MM.1S (cell line): ENCODE results near the gene DMAC1.

ENCODE experiments used
- DNase-seq: peaks from one replicate; pipeline ENCODE4 v3.0.0-alpha.2; 2015
- H2AFZ ChIP-seq: fragments of 300-600 bp; sonication (generic); 2 replicates; pipeline ENCODE4 v1.6.0; 2016; ENCODE audit warnings: antibody characterized with exemption, low read length
- H3F3A ChIP-seq: fragments of 300-600 bp; sonication (generic); 2 replicates; pipeline ENCODE4 v1.6.1; 2016; ENCODE audit warnings: mild to moderate bottlenecking, antibody characterized with exemption, low read length, moderate library complexity, mixed read lengths; ENCODE audit not compliant: insufficient read depth
- H3K27ac ChIP-seq: fragments of 300-600 bp; sonication (generic); 2 replicates; pipeline ENCODE4 v1.5.1; 2016; ENCODE audit warnings: mild to moderate bottlenecking, low read length
- H3K27me3 ChIP-seq: fragments of 300-600 bp; sonication (generic); replicated peaks from 2 replicates; pipeline ENCODE4 v1.6.0; 2016; ENCODE audit warnings: low read length; ENCODE audit not compliant: insufficient read depth
- H3K36me3 ChIP-seq: fragments of 300-600 bp; sonication (generic); replicated peaks from 2 replicates; pipeline ENCODE4 v1.6.1; 2016; ENCODE audit warnings: mild to moderate bottlenecking, low read length, mixed read lengths; ENCODE audit not compliant: insufficient read depth
- H3K4me1 ChIP-seq: fragments of 300-600 bp; sonication (generic); 2 replicates; pipeline ENCODE4 v1.6.1; 2016; ENCODE audit warnings: low read length, mixed read lengths
- H3K4me2 ChIP-seq: fragments of 300-600 bp; sonication (generic); 2 replicates; pipeline ENCODE4 v1.6.0; 2016; ENCODE audit warnings: low read depth, low read length
- H3K4me3 ChIP-seq: fragments of 300-600 bp; sonication (generic); 2 replicates; pipeline ENCODE4 v1.5.1; 2016; ENCODE audit warnings: low read length, mixed read lengths
- H3K79me2 ChIP-seq: fragments of 300-600 bp; sonication (generic); 2 replicates; pipeline ENCODE4 v1.6.1; 2016; ENCODE audit warnings: mixed run types, low read length, mixed read lengths
- H3K9ac ChIP-seq: fragments of 300-600 bp; sonication (generic); 2 replicates; pipeline ENCODE4 v1.6.1; 2016; ENCODE audit warnings: low read length, mixed read lengths
- H3K9me2 ChIP-seq: fragments of 300-600 bp; sonication (generic); replicated peaks from 2 replicates; pipeline ENCODE4 v1.6.1; 2016; ENCODE audit warnings: mild to moderate bottlenecking, low read length, mixed read lengths; ENCODE audit not compliant: insufficient read depth
- H3K9me3 ChIP-seq: fragments of 300-600 bp; sonication (generic); replicated peaks from 2 replicates; pipeline ENCODE4 v1.6.1; 2016; ENCODE audit warnings: mild to moderate bottlenecking, low read length, mixed read lengths; ENCODE audit not compliant: insufficient read depth
- H4K20me1 ChIP-seq: fragments of 300-600 bp; sonication (generic); 2 replicates; pipeline ENCODE4 v1.6.1; 2016; ENCODE audit warnings: mild to moderate bottlenecking, low read length, moderate library complexity, mixed read lengths; ENCODE audit not compliant: insufficient read depth
- CTCF ChIP-seq: fragments of 300-600 bp; sonication (generic); IDR thresholded peaks from 2 replicates; pipeline ENCODE4 v1.5.1; 2016; ENCODE audit warnings: antibody characterized with exemption, low read length, mixed read lengths
- EZH2 ChIP-seq: fragments of 300-600 bp; sonication (generic); optimal IDR thresholded peaks from 2 replicates; pipeline ENCODE3; 2017; ENCODE audit warnings: low read depth, mild to moderate bottlenecking, antibody characterized with exemption, low read length, mixed read lengths
- EZH2phosphoT487 ChIP-seq: fragments of 300-600 bp; sonication (generic); IDR thresholded peaks from 2 replicates; pipeline ENCODE4 v1.6.1; 2018; ENCODE audit warnings: antibody characterized with exemption, low read length

DMAC1 gene

GRCh38 chr9:7791394-7791793 is 8.2 kb downstream of the DMAC1 start:
- Histone ChIP-seq H3K9me3 (no peaks in the 10 kb centered on the region), H3F3A (no peaks in the 10 kb centered on the region), H3K27me3 (no peaks in the 10 kb centered on the region), H2AFZ (no peak overlapping the region), H3K9ac (no peak overlapping the region), H4K20me1 (no peaks in the 10 kb centered on the region), H3K36me3 (no peaks in the 10 kb centered on the region), H3K9me2 (no peaks in the 10 kb centered on the region), H3K27ac (no peak overlapping the region), H3K79me2 (no peaks in the 10 kb centered on the region), H3K4me2 (no peak overlapping the region), H3K4me3 (no peak overlapping the region), H3K4me1 (no peaks in the 10 kb centered on the region)
- TF ChIP-seq EZH2 (no peak), CTCF (no peak), EZH2phosphoT487 (no peak)
- no peak for DNase-seq

GRCh38 chr9:7790819-7791182 is 8.8 kb downstream of the DMAC1 start:
- H3K36me3 ChIP-seq: no peaks in the 10 kb centered on the region
- no peak overlapping the region for H3K27ac ChIP-seq
- no peaks in the 10 kb centered on the region for H3K9me3 ChIP-seq
- H2AFZ ChIP-seq: no peak overlapping the region
- H3K4me2 ChIP-seq: no peak overlapping the region
- no peaks in the 10 kb centered on the region for H3K9me2 ChIP-seq
- H3F3A ChIP-seq: no peaks in the 10 kb centered on the region
- H3K79me2 ChIP-seq: no peaks in the 10 kb centered on the region
- H3K9ac ChIP-seq: no peak overlapping the region
- no peaks in the 10 kb centered on the region for H3K4me1 ChIP-seq
- TF ChIP-seq EZH2phosphoT487: no peak
- TF ChIP-seq EZH2: no peak
- no peak for TF ChIP-seq CTCF
- no peaks in the 10 kb centered on the region for H3K27me3 ChIP-seq
- no peaks in the 10 kb centered on the region for H4K20me1 ChIP-seq
- no peak for DNase-seq
- no peak overlapping the region for H3K4me3 ChIP-seq

- Histone ChIP-seq H3K27me3 (no peaks in the 10 kb centered on the region), H4K20me1 (no peaks in the 10 kb centered on the region), H3K9ac (no peak overlapping the region), H3K4me2 (no peak overlapping the region), H3K9me2 (no peaks in the 10 kb centered on the region), H2AFZ (no peak overlapping the region), H3K27ac (no peak overlapping the region), H3K9me3 (no peaks in the 10 kb centered on the region), H3K4me1 (no peaks in the 10 kb centered on the region), H3F3A (no peaks in the 10 kb centered on the region), H3K4me3 (no peak overlapping the region), H3K79me2 (no peaks in the 10 kb centered on the region), H3K36me3 (no peaks in the 10 kb centered on the region)
- DNase-seq: no peak
- no peak for TF ChIP-seq EZH2
- TF ChIP-seq CTCF: no peak
- no peak for TF ChIP-seq EZH2phosphoT487
Measured at GRCh38 chr9:7790022-7790818, 9.4 kb downstream of the DMAC1 start.
